D721Med (cell line): ENCODE results near the gene BARHL1.

Experiments used
- DNase-seq: peaks from one replicate; pipeline ENCODE4 v3.0.0; 2011; ENCODE audit warnings: low spot score; ENCODE audit not compliant: insufficient read length
- FAIRE-seq: peaks from 2 replicates; lab custom pipeline; 2011; peaks lifted over from hg19 to GRCh38; lab: Jason Lieb, UNC
- CTCF ChIP-seq: IDR thresholded peaks from 2 replicates; pipeline ENCODE4 v1.5.1; 2012; ENCODE audit warnings: mild to moderate bottlenecking, control low read depth; ENCODE audit not compliant: insufficient read depth; ENCODE audit errors: missing control alignments

Gene BARHL1

GRCh38 chr9:132578367-132578932, 4.0 kb upstream of the BARHL1 start:
- no peak for FAIRE-seq
- DNase-seq, result no peak
- no peak for TF ChIP-seq CTCF

GRCh38 chr9:132579427-132579798, 3.0 kb upstream of the BARHL1 start:
- DNase-seq (no peak), FAIRE-seq (no peak)
- no peak for TF ChIP-seq CTCF

GRCh38 chr9:132582786-132583583, 579 bp downstream of the BARHL1 start:
- DNase-seq, result no peak
- no peak for FAIRE-seq
- TF ChIP-seq CTCF, result no peak

- FAIRE-seq (no peak), DNase-seq (no peak)
- TF ChIP-seq CTCF, result no peak
Observed at GRCh38 chr9:132583584-132584304, 1.3 kb downstream of the BARHL1 start.

GRCh38 chr9:132584601-132585560, 2.5 kb downstream of the BARHL1 start:
- no peak for FAIRE-seq
- no peak for DNase-seq
- no peak for TF ChIP-seq CTCF

GRCh38 chr9:132585954-132586829, 3.8 kb downstream of the BARHL1 start:
- no peak for TF ChIP-seq CTCF
- DNase-seq, result no peak
- FAIRE-seq, result no peak
